HK-2 (cell line): ENCODE data around the gene DMPK.

Experiments used
- DNase-seq: peaks from one replicate; pipeline ENCODE4 v3.0.0-alpha.2; 2018; ENCODE audit not compliant: unreplicated experiment

DMPK gene

GRCh38 chr19:45786533-45786894 is 4.2 kb upstream of the DMPK start:
- DNase-seq = no peak

DNA sequence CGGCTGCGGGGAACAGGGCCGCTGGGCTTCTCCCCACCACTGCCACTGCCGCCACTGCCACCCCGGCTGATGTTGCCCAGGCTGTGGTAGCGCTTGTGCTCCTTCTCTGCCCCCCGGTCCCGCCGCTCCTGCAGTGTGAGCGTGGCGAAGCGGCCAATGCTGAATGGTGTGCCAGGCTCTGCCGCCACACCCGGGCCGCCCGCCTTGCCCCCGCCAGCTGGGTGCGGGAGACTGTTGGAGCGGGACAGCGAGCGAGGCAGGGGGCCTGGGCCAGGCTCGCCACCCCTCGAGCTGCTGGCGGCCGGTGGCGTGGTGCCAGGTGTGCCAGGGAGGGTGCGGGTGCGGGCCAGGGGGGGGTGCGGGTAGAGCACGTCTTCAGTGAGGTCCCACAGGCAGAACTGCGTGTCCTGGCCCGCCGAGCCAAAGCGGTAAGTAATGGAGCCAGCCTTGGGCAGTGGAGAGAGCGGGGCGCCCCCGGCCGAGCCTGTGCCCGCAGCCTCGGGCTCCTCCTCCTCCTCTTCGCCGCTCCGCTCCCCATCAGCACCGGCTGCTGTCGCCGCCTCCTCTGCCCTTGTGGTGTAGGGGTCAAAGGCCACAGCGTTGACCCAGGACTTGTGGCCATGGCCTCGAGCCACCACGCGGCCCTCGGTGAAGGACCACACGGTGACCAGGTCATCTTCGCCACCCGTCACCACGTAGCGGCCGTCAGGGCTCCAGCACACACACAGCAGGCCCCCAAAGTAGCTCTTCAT is 3.7 kb upstream of the DMPK start:
- no peak for DNase-seq

- DNase-seq = no peak
Measured at GRCh38 chr19:45785097-45785496, 2.8 kb upstream of the DMPK start.

DNA sequence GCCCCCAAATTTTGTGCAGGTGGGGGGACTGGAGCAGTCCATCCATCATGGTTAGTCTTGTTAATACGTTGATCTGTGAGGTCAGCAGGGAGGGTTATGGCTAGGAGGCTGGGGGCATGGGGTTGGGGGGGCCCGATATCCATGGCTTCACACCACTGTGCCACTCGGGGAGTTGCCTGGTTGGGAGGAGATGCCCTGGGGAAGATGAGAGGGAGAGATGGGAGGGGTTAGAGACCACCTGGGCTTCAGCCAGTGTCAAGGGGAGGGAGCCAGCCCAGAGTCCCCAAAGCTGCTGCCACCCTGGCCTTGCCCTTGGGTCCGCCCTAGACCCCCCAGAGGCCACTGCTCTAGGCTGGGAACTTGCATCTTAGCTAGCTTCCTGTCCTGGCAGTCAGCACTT is 1.8 kb upstream of the DMPK start:
- DNase-seq = no peak

DNA sequence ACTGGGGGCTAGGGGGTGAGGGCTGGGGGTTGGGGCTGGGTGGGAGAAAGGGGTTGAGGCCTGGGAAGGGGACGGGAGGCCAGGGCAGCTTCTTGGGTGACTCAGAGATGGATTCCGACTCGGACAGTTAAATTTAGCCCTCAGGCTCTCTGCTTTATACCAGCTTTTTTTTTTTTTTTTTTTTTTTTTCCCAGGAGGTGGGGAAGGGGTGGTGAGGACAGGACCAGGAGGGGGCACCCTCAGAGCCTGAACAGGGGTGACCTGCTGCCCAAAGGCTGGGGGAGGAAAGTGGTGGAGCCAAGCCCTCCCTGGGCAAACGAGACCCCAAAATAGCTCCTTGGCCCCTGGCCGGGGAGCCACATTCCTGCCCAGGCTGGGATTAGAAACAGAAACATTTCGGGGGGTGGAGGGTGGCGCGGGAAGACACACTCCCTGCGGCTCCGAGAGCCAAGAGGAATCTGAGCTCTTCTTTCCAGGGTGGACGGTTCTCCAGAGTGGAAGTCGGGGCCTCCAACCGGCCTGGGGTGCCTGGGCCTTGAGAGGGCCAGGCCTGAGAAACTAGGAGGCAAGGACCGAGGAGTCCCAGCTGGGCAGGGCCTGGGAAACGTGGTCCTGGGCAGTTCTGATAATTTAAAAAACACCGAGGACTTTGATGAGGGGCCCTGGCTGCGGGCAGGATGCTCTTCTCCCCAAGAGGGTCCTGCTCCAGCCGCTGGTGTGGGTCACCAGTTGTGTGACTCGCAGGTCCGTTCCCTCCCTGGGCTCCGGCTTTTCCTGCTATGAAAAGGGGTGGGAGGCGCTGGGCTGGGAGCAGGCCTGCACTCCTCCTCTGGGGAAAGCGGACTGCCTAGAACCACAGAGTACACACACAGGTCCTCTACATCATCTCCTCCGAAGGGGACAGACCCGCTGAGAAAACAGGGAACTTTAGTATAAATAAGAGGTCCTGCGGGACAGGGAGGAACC is 813 bp upstream of the DMPK start:
- DNase-seq = peak; percentile 52

DNA sequence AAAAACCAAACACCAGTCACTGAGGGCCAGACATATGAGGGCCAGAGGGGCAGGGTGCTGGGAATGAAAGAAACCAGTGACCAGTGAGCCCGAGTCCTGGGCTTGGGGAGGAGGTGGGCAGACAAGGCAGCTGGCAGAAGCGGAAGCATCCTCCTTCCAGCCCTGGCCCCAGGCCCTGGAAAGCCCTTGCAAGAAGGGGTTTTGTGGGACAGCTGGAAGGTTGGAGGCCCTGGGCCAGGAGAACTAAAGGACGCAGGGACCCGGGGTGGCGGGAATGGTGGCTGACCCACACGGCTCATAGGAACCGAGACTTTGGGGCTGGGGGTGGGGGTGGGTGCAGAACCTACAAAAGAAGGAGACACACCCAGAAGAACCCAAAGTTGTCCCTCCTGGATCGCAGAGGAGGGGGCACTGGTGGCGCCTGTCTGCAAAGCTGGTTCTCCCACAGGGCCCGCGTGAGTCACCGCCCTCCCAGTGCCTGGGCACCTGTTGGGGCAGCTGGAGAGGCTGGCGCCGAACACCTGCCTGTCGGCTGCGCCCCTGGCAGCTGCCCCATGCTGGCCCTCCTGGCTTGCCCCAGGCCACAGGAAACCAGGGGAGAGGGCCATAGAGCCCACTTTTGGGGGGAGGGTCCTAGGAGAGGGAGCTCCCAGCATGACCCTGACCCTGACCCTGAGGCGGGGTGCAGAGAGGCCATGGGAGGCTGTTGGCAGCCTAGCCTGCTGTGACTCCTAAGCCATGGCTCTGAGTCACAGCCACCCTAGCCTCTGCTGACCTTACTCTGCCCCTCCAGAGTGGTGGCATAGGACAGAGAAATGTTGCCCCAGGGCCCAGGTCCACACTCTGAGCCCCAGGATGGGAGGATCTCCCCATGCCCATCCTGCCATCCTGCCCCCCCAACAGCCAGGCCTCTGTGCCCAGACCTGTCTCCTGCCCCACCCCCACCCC is 802 bp downstream of the DMPK start:
- peak; percentile 49 for DNase-seq

- DNase-seq = no peak
Measured at GRCh38 chr19:45780448-45781213, 1.7 kb downstream of the DMPK start.

GRCh38 chr19:45780146-45780447 is 2.2 kb downstream of the DMPK start:
- no peak for DNase-seq

DNA sequence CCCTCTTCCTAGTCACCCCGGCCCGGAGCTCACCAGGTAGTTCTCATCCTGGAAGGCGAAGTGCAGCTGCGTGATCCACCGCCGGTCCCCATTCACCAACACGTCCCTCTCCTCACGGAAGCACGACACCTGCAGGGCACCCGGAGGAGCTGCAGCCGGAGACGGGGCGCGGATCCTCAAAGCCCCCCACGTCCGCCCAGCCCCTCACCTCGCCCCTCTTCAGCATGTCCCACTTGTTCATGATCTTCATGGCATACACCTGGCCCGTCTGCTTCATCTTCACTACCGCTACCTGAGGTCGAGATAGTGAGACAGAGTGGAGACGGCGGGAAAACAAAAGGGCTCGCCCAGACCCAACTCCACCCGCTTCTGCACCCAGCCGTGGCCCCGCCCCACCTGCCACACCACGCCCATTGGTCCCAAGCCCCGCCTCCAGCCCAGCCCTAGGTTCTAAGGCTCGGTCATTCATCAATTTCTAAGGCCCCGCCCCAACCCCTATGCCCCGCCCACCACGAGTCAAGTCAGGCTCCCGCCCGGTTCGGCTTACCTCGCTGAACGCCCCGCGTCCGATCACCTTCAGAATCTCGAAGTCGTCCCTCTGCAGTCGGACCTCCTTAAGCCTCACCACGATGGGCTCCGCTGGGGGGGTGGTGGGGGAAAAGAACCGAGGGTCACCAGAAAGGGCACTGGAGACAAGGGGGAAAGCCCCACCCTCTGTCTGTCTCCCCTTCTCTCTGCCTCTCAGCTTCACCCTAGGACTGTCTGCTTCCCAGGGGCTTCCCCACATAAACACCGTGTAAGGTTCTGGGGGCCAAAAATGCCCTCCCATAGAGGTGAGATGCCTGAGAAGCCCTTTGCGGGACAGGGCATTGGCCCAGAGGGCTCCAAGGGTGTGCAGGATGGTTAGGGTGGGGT is 2.8 kb downstream of the DMPK start:
- DNase-seq = no peak

DNA sequence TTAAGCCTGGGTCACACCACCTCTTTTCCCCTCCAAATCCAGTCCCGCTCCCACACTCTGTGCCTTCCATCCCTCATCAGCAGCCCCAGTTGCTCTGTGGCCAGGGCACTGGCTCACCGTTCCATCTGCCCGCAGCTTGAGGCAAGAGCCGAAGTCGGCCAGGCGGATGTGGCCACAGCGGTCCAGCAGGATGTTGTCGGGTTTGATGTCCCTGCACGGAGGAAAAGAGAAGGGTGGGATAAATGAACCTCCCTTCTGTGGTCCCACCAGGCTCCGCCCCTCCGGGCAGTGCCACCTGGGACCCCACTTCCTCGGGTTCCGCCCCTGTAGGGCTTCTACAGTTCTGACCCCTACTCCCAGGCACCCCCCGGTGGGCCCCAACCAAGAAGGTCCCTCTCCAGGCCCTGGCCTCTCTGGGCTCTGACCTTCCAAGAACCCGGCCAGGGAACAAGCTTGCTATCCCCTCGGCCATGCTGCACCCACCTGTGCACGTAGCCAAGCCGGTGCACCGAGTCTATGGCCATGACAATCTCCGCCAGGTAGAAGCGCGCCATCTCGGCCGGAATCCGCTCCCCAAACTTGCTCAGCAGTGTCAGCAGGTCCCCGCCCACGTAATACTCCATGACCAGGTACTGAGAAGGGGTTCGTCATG is 4.2 kb downstream of the DMPK start:
- DNase-seq = no peak

- no peak for DNase-seq
Measured at GRCh38 chr19:45777395-45777961, 4.8 kb downstream of the DMPK start.

DNA sequence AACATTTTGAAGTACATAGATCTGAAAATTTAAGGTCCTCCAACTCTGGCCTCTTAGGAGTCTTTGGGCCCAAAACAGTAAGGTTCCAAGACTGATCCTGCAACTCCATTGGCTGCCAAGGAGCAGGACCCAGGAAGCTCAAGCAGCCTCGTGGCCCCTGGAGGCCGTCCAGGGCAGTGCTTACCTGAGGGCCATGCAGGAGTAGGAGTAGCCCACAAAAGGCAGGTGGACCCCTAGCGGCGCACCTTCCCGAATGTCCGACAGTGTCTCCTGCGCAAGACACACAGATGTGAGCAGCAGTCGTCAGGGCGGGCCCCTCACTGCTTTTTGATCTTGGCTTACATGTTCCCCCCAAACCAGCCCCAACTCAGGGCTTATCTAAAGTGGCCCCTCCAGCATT is 7.5 kb downstream of the DMPK start:
- DNase-seq = no peak

DNA sequence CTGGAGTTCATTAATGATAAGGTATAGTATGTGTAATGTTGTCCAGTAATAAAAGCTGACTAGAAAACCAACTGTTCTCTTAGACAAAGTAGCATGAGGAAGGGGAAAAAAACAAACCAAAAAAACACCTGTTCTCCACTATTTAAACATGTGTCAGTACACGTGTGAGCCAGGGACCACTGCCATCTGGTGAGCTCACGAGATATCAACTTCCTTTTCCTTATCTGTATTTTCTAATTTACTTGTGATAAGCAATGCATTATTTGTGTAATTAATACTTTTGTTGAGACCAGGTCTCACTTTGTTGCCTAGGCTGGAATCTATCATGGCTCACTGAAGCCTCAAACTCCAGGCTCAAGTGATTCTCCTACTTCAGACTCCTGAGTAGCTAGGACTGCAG is 8.9 kb downstream of the DMPK start:
- no peak for DNase-seq

DNA sequence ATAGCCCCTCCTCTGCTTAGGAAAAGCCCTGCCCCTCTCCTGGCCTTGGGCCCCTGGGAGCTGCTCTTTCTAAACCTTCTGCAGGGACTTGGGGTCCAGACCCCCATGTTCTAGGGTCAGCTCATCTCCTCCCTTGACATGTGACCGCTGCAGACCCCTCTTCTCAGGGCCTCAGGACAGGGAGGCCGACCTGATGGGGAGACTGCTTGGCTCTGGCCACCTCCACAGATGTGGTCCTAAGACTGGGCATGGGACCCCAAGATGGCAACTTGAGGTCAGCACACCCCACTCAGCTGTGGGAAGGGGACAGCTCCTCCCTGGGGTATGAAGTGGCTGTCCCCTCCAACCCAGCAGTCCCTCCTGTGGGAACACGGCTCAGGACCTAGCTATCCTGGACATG is 9.4 kb downstream of the DMPK start:
- no peak for DNase-seq

DNA sequence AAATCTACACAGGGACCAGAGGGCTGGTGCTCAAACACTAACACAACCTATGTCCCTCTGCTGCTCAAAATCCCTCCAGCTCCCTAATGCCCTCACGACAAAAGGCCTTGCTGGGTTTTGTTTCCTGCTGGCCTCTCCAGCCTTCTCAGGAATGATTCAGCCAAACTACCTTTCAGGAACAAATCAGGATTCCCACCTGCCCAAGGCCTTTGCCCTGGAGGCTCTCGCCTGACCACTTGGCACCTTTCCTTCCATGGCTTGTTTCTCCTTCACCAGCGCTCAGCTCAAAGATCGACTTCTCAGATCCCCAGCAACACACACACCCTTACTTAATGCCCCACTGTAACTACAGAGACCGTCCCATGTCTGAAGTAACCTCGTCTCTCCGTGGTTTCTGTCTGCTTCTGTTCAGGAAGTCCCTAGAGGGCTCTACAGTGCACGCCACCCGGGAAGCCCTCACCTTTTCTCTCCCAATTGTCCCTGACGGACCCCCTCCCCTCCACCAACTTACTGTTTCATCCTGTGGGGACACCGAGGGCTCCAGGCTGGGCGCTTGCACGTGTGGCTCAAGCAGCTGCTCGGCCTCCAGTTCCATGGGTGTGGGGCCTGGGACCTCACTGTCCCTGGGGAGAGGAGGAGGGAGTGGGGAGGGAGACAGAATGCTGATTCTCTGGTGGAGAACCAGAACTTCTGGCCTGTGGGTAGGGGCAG is 10.0 kb downstream of the DMPK start:
- DNase-seq = no peak

DNA sequence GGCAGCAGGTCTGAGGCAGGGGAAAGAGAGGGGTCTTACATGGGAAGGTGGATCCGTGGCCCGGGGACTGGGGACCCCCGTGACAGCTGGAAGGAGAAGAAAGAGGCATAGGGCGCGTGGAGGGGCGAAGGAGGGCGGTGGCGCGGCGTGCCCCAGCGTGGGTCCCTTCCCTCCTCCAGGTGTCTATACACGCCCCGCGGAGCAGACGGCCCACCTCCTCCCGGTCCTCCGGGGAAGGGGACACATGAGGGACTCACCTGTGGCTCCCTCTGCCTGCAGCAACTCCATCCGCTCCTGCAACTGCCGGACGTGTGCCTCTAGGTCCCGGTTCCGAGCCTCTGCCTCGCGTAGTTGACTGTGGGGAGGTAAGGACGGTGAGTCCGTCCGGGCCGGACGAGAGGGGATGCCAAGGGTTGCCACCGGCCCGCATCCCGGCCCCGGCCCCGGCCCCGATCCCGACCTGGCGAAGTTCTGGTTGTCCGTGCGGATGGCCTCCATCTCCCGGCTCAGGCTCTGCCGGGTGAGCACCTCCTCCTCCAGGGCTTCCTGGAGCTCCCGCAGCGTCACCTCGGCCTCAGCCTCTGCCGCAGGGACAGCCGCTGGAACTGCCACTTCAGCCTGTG is 10.9 kb downstream of the DMPK start:
- DNase-seq = no peak

DNA sequence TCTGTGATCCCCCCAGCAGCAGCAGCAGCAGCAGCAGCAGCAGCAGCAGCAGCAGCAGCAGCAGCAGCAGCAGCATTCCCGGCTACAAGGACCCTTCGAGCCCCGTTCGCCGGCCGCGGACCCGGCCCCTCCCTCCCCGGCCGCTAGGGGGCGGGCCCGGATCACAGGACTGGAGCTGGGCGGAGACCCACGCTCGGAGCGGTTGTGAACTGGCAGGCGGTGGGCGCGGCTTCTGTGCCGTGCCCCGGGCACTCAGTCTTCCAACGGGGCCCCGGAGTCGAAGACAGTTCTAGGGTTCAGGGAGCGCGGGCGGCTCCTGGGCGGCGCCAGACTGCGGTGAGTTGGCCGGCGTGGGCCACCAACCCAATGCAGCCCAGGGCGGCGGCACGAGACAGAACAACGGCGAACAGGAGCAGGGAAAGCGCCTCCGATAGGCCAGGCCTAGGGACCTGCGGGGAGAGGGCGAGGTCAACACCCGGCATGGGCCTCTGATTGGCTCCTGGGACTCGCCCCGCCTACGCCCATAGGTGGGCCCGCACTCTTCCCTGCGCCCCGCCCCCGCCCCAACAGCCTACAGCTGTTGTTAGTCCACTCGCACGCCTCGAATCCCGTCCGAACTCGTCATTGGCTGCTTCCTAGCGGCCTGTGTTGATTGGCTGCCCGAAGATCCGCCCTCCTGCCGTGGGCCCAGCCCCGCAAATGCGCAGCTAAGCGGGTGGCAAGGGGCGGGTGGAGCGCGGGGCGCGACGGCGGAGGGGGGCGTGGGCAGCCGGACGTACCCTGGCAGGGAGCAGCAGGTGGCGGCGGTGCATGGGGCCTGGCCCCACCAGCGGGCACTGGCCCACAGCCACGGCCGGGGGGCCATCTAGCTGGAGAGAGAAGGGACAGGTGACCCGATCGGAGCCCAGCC is 11.8 kb downstream of the DMPK start:
- peak; percentile 99 for DNase-seq
